ENCODE results near the gene PRRT4. TPM values are rescaled to one million over a fixed set of nuclear protein-coding genes. Genes with fewer than 3 reads are reported as not detected.

Gene PRRT4
- total and polyA plus RNA-seq, 2 of the 4 experiments (the other 2 are of a cell fraction): not detected

GRCh38 chr7:128321044-128321422, 40.5 kb downstream of the PRRT4 start:
- no peak overlapping the region for H3K56ac ChIP-seq (ENCODE audit: extremely low read depth, insufficient read depth, low read length)
- H3K23ac ChIP-seq (ENCODE audit: low read depth, low read length): no peak overlapping the region
- H3K4me2 ChIP-seq (ENCODE audit: low read depth, low read length): no peak overlapping the region
- no CpG with 5 or more reads among the region's 5 CpGs for WGBS, 2 experiments (ENCODE audit: extremely low coverage in 2 of 2, insufficient read length in 1 of 2)
- H3K18ac ChIP-seq (ENCODE audit: low read depth, low read length): no peak overlapping the region
- no peak overlapping the region for H3K27ac ChIP-seq (ENCODE audit: insufficient read depth, low read length)
- no peak overlapping the region for H3K14ac ChIP-seq (replicated peaks; ENCODE audit: low read depth, low read length)
- ATAC-seq (ENCODE audit: low read depth) (no peak), DNase-seq (no peak)
- H4K8ac ChIP-seq (ENCODE audit: low read depth in 2 of 2, low read length in 2 of 2): no peak overlapping the region
- no peaks in the 10 kb centered on the region for H3K9me3 ChIP-seq (ENCODE audit: control insufficient read depth, insufficient read depth, low read length)
- H2AK9ac ChIP-seq (replicated peaks; ENCODE audit: low read depth, low read length, poor library complexity): no peak overlapping the region
- H4K20me1 ChIP-seq (ENCODE audit: insufficient read depth, low read length): no peaks in the 10 kb centered on the region
- H2BK15ac ChIP-seq (ENCODE audit: low read depth, low read length): no peak overlapping the region
- H3K4me3 ChIP-seq (ENCODE audit: insufficient read depth, low read depth, low read length): no peak overlapping the region
- no peak overlapping the region for H4K5ac ChIP-seq (ENCODE audit: low read depth, low read length)
- no peak overlapping the region for H2AK5ac ChIP-seq (ENCODE audit: low read depth, low read length)
- ChIA-PET POLR2A (ENCODE audit: unreplicated experiment) (no interaction called here), CTCF (interaction anchor here (1.1 to 1.3 kb wide), 3 partner anchors 19 to 185 kb away, joined by 3 to 5 read pairs (median 5); no protein-coding TSS in a partner anchor)
- H3K9me1 ChIP-seq (ENCODE audit: insufficient read depth, low read length): no peaks in the 10 kb centered on the region
- dilution Hi-C loops (cut with HindIII; ENCODE audit: low sequenced_read_pairs, unreplicated experiment): no loop called here
- no peak overlapping the region for H2BK20ac ChIP-seq (ENCODE audit: low read depth, low read length)
- H3K36me3 ChIP-seq (ENCODE audit: control insufficient read depth, insufficient read depth, low read length): peaks cover 43% of the 10 kb centered on the region
- H2BK5ac ChIP-seq (ENCODE audit: low read depth, low read length, poor library complexity, severe bottlenecking): no peak overlapping the region
- no peaks in the 10 kb centered on the region for H3K27me3 ChIP-seq (ENCODE audit: control insufficient read depth, insufficient read depth, low read length)
- no peak overlapping the region for H2BK120ac ChIP-seq (ENCODE audit: low read depth, low read length)
- no peak overlapping the region for H4K91ac ChIP-seq (ENCODE audit: insufficient read depth, low read depth, low read length)
- no peaks in the 10 kb centered on the region; the same call in 1 of the 2 replicates for H3K4me1 ChIP-seq (ENCODE audit: control insufficient read depth, insufficient read depth, low read length)
- intact Hi-C loops (cut with micrococcal nuclease): loop anchor here (5.0 kb wide), 1 partner anchor 614 kb away; no protein-coding TSS in a partner anchor
- H2AFZ ChIP-seq (replicated peaks; ENCODE audit: low read length, poor library complexity): no peak overlapping the region
- in situ Hi-C loops (cut with MboI; ENCODE audit: low sequenced_read_pairs): no loop called here
- no peaks in the 10 kb centered on the region for H3K79me1 ChIP-seq (ENCODE audit: low read depth in 1 of 2, low read length in 2 of 2)
- H3K4ac ChIP-seq (ENCODE audit: low read depth, low read length): no peak overlapping the region
- no TSS peak for BruUV-seq (replicated peaks)
- TF ChIP-seq CHD1 (IDR thresholded peaks at IDR 0.05; ENCODE audit: low read depth, low read length): no peak
- TF ChIP-seq MAFK (IDR thresholded peaks at IDR 0.05; ENCODE audit: low read depth, low read length): no peak
- TF ChIP-seq RCOR1 (IDR thresholded peaks at IDR 0.05; ENCODE audit: insufficient replicate concordance, low read length): no peak
- no peak for TF ChIP-seq SMC3 (IDR thresholded peaks at IDR 0.05; ENCODE audit: low read depth, low read length)
- no peak for TF ChIP-seq RAD21 (IDR thresholded peaks at IDR 0.05; ENCODE audit: low read length)
- no peak for TF ChIP-seq NFE2L2 (IDR thresholded peaks at IDR 0.05; ENCODE audit: low read depth, low read length)
- no peak for TF ChIP-seq CEBPB (IDR thresholded peaks at IDR 0.05; ENCODE audit: low read depth, low read length)
- no peak for TF ChIP-seq CTCF (conservative IDR thresholded peaks at IDR 0.05; ENCODE audit: low read depth, low read length)
- TF ChIP-seq RFX5 (IDR thresholded peaks at IDR 0.05; ENCODE audit: low read depth, low read length): no peak
- TF ChIP-seq FOS (IDR thresholded peaks at IDR 0.05; ENCODE audit: low read depth, low read length): no peak
- TF ChIP-seq MXI1 (IDR thresholded peaks at IDR 0.05; ENCODE audit: borderline replicate concordance, low read depth, low read length): no peak
- TF ChIP-seq MAZ (IDR thresholded peaks at IDR 0.05; ENCODE audit: borderline replicate concordance, low read depth, low read length): no peak
- H3K9ac ChIP-seq (ENCODE audit: low read depth, low read length): no peak overlapping the region

Measured in IMR-90 (cell line).